ENCODE measurements around the gene CNTNAP2. TPM values are rescaled to one million over a fixed set of nuclear protein-coding genes. Genes with fewer than 3 reads are reported as not detected.

CNTNAP2 gene
- total and polyA plus RNA-seq, 2 of the 4 experiments (the other 2 are of a cell fraction): not detected

DNA sequence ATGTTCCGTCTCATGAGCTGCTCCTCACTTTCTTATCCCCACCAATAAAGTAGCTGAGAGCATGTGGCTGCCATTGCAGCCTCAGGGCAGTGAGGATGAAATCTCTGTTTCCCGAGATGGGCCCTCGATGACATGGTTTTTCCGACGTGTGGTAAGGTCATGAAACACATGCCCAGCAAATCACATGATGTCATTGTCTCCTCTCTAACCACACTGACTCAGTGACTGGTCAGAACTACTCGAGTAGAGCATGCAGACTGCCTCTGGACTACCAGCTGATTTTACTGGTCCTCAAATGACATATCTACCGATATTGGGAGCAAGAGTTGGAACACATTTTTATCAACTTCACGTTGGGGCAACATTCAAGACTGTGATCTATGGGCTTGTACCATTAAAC lies 786.1 kb downstream of the CNTNAP2 start:
- Histone ChIP-seq H2BK120ac (ENCODE audit: low read depth, low read length) (no peak overlapping the region), H3K79me1 (ENCODE audit: low read depth in 1 of 2, low read length in 2 of 2) (no peaks in the 10 kb centered on the region), H2AK5ac (ENCODE audit: low read depth, low read length) (no peak overlapping the region), H3K4me1 (ENCODE audit: control insufficient read depth, insufficient read depth, low read length) (no peaks in the 10 kb centered on the region), H3K27ac (ENCODE audit: insufficient read depth, low read length) (no peak overlapping the region), H4K91ac (ENCODE audit: insufficient read depth, low read depth, low read length) (no peak overlapping the region), H4K5ac (ENCODE audit: low read depth, low read length) (no peak overlapping the region), H4K20me1 (ENCODE audit: insufficient read depth, low read length) (no peaks in the 10 kb centered on the region), H3K23ac (ENCODE audit: low read depth, low read length) (no peak overlapping the region), H3K36me3 (ENCODE audit: control insufficient read depth, insufficient read depth, low read length) (no peaks in the 10 kb centered on the region), H3K14ac (replicated peaks; ENCODE audit: low read depth, low read length) (no peak overlapping the region), H2AFZ (replicated peaks; ENCODE audit: low read length, poor library complexity) (no peak overlapping the region), H2BK20ac (ENCODE audit: low read depth, low read length) (no peak overlapping the region), H2BK5ac (ENCODE audit: low read depth, low read length, poor library complexity, severe bottlenecking) (no peak overlapping the region), H4K8ac (ENCODE audit: low read depth in 2 of 2, low read length in 2 of 2) (no peak overlapping the region), H3K9me1 (ENCODE audit: insufficient read depth, low read length) (no peaks in the 10 kb centered on the region), H3K9me3 (ENCODE audit: control insufficient read depth, insufficient read depth, low read length) (peaks cover 11% of the 10 kb centered on the region), H3K27me3 (ENCODE audit: control insufficient read depth, insufficient read depth, low read length) (no peaks in the 10 kb centered on the region), H2BK15ac (ENCODE audit: low read depth, low read length) (no peak overlapping the region), H3K4me2 (ENCODE audit: low read depth, low read length) (no peak overlapping the region), H2AK9ac (replicated peaks; ENCODE audit: low read depth, low read length, poor library complexity) (no peak overlapping the region), H3K56ac (ENCODE audit: extremely low read depth, insufficient read depth, low read length) (no peak overlapping the region), H3K4ac (ENCODE audit: low read depth, low read length) (no peak overlapping the region), H3K9ac (ENCODE audit: low read depth, low read length) (no peak overlapping the region), H3K18ac (ENCODE audit: low read depth, low read length) (no peak overlapping the region), H3K4me3 (ENCODE audit: insufficient read depth, low read depth, low read length) (no peak overlapping the region)
- POLR2A ChIA-PET (ENCODE audit: unreplicated experiment): no interaction called here
- CTCF ChIA-PET: no interaction called here
- no peak for TF ChIP-seq POLR2A (IDR thresholded peaks at IDR 0.05; ENCODE audit: low read depth, low read length)
- TF ChIP-seq MAFK (IDR thresholded peaks at IDR 0.05; ENCODE audit: low read depth, low read length): no peak
- no peak for TF ChIP-seq BHLHE40 (IDR thresholded peaks at IDR 0.05; ENCODE audit: low read depth, low read length)
- no peak for TF ChIP-seq NFE2L2 (IDR thresholded peaks at IDR 0.05; ENCODE audit: low read depth, low read length)
- TF ChIP-seq, protein P1, sequence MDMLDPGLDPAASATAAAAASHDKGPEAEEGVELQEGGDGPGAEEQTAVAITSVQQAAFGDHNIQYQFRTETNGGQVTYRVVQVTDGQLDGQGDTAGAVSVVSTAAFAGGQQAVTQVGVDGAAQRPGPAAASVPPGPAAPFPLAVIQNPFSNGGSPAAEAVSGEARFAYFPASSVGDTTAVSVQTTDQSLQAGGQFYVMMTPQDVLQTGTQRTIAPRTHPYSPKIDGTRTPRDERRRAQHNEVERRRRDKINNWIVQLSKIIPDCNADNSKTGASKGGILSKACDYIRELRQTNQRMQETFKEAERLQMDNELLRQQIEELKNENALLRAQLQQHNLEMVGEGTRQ (IDR thresholded peaks at IDR 0.05; ENCODE audit: low read depth, low read length): no peak
- no peak for TF ChIP-seq MAZ (IDR thresholded peaks at IDR 0.05; ENCODE audit: borderline replicate concordance, low read depth, low read length)
- no peak for TF ChIP-seq FOS (IDR thresholded peaks at IDR 0.05; ENCODE audit: low read depth, low read length)
- no peak for TF ChIP-seq RAD21 (IDR thresholded peaks at IDR 0.05; ENCODE audit: low read length)
- TF ChIP-seq, protein P2, sequence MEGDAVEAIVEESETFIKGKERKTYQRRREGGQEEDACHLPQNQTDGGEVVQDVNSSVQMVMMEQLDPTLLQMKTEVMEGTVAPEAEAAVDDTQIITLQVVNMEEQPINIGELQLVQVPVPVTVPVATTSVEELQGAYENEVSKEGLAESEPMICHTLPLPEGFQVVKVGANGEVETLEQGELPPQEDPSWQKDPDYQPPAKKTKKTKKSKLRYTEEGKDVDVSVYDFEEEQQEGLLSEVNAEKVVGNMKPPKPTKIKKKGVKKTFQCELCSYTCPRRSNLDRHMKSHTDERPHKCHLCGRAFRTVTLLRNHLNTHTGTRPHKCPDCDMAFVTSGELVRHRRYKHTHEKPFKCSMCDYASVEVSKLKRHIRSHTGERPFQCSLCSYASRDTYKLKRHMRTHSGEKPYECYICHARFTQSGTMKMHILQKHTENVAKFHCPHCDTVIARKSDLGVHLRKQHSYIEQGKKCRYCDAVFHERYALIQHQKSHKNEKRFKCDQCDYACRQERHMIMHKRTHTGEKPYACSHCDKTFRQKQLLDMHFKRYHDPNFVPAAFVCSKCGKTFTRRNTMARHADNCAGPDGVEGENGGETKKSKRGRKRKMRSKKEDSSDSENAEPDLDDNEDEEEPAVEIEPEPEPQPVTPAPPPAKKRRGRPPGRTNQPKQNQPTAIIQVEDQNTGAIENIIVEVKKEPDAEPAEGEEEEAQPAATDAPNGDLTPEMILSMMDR (conservative IDR thresholded peaks at IDR 0.05; ENCODE audit: low read depth, low read length): no peak
- TF ChIP-seq MXI1 (IDR thresholded peaks at IDR 0.05; ENCODE audit: borderline replicate concordance, low read depth, low read length): no peak
- TF ChIP-seq SMC3 (IDR thresholded peaks at IDR 0.05; ENCODE audit: low read depth, low read length): no peak
- TF ChIP-seq, protein P3, sequence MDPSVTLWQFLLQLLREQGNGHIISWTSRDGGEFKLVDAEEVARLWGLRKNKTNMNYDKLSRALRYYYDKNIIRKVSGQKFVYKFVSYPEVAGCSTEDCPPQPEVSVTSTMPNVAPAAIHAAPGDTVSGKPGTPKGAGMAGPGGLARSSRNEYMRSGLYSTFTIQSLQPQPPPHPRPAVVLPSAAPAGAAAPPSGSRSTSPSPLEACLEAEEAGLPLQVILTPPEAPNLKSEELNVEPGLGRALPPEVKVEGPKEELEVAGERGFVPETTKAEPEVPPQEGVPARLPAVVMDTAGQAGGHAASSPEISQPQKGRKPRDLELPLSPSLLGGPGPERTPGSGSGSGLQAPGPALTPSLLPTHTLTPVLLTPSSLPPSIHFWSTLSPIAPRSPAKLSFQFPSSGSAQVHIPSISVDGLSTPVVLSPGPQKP (IDR thresholded peaks at IDR 0.05; ENCODE audit: borderline replicate concordance, low read depth, low read length): no peak
- no peak for TF ChIP-seq RFX5 (IDR thresholded peaks at IDR 0.05; ENCODE audit: low read depth, low read length)
- no peak for TF ChIP-seq RCOR1 (IDR thresholded peaks at IDR 0.05; ENCODE audit: insufficient replicate concordance, low read length)
- TF ChIP-seq CHD1 (IDR thresholded peaks at IDR 0.05; ENCODE audit: low read depth, low read length): no peak
- TF ChIP-seq CEBPB (IDR thresholded peaks at IDR 0.05; ENCODE audit: low read depth, low read length): no peak
- ATAC-seq (ENCODE audit: low read depth) (no peak), DNase-seq (no peak)
- BruUV-seq (replicated peaks): no TSS peak
- in situ Hi-C loops (cut with MboI; ENCODE audit: low sequenced_read_pairs) (no loop called here), intact Hi-C loops (cut with micrococcal nuclease) (no loop called here), dilution Hi-C loops (cut with HindIII; ENCODE audit: low sequenced_read_pairs, unreplicated experiment) (no loop called here)
- WGBS, 2 experiments (ENCODE audit: extremely low coverage in 2 of 2, insufficient read length in 1 of 2): 64% methylated on average over 6 of the region's 8 CpGs; no CpG with 5 or more reads in 1 of the 2 experiments
